ENCODE data around the gene NUMA1. TPM values are rescaled to one million over a fixed set of nuclear protein-coding genes. Genes with fewer than 3 reads are reported as not detected.

The NUMA1 gene
- total RNA-seq, 3 donors from 2014 or later = 173 to 301 (median 248) TPM

DNA sequence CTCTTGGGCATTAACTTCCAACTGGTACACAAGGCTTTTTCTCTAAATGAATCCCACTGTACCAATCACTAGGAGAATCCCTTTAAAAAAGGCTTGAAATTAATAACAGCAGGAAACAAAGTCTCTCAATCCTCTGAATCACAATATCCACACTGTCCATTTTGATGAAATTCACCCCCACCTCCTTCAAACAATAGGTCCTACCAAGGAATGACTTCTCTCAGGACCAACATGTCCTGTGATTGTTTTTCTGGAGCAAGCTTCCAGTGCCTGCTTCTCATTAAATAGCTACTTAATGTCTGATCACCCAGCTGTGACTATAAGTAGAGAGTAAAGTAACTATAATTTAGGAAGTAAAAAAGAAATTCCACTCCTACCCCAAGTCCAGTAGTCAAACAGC, 13.1 kb downstream of the NUMA1 start:
- Histone ChIP-seq H3K9me3 (no peaks in the 10 kb centered on the region), H3K4me3 (no peak overlapping the region), H3K4me1 (ENCODE audit: low read depth) (peaks cover 31% of the 10 kb centered on the region), H3K36me3 (ENCODE audit: low read depth) (no peaks in the 10 kb centered on the region)
- TF ChIP-seq, protein P1, sequence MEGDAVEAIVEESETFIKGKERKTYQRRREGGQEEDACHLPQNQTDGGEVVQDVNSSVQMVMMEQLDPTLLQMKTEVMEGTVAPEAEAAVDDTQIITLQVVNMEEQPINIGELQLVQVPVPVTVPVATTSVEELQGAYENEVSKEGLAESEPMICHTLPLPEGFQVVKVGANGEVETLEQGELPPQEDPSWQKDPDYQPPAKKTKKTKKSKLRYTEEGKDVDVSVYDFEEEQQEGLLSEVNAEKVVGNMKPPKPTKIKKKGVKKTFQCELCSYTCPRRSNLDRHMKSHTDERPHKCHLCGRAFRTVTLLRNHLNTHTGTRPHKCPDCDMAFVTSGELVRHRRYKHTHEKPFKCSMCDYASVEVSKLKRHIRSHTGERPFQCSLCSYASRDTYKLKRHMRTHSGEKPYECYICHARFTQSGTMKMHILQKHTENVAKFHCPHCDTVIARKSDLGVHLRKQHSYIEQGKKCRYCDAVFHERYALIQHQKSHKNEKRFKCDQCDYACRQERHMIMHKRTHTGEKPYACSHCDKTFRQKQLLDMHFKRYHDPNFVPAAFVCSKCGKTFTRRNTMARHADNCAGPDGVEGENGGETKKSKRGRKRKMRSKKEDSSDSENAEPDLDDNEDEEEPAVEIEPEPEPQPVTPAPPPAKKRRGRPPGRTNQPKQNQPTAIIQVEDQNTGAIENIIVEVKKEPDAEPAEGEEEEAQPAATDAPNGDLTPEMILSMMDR (IDR thresholded peaks at IDR 0.05) = no peak
- DNase-seq (no peak), ATAC-seq (no peak)
- intact Hi-C loops (cut with DNase I, micrococcal nuclease) = no loop called here

DNA sequence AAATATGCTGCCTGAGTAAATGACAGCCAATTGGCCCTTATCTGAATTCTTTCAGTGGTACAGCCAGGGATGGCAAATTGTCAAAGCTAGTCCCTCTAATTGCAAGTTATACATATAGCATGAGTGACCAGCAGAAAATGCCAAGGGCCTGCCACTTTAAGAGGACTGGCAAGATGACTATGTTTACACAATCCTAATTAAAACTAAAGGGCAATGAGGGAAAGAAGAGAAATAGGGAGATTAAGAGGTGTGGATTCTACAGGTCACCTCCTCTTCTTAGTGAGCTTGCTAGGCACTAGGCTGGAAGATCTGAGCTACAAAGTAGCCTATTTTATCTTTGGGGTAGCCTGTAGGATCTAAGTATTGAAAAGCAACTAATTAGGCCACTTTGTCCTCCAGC, 13.5 kb downstream of the NUMA1 start:
- peak in 1 of 3 donors; percentile 39 for DNase-seq
- Histone ChIP-seq H3K36me3 (ENCODE audit: low read depth) (no peaks in the 10 kb centered on the region), H3K4me3 (no peak overlapping the region), H3K4me1 (ENCODE audit: low read depth) (peaks cover 31% of the 10 kb centered on the region), H3K9me3 (no peaks in the 10 kb centered on the region)
- intact Hi-C loops (cut with DNase I, micrococcal nuclease) = no loop called here
- TF ChIP-seq, protein P1 (IDR thresholded peaks at IDR 0.05) = no peak
- ATAC-seq = peak; percentile 62

DNA sequence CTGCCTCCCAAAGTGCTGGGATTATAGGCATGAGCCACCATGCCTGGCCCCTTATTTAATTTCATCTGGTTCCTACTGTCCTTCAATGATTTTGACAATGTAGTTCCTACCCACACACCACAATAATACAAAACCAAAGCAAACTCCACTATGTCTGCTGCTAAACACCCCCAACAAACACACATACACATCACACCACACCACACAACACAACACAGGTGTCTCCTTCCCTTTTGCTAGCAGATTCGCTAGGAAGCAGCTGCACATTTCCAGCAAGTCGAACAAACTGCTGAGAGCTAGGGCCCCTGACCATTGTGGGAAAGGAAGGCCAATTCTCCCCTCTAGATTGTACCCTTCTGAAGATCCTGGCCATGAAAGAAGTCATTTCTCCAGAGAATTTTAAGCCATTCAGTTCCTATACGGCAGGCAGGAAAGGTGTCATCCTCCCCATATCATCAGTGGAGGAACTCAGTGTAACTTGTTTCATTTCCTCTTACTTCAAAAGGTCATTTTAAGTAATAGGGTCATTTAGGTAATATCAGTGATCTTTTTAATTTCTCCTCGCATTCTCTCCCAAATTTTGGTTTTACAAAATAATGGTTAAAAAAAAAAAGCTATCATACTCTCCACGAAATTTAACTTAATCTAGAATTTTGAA, 18.5 kb downstream of the NUMA1 start:
- Histone ChIP-seq H3K4me3 (no peak overlapping the region), H3K4me1 (ENCODE audit: low read depth) (peaks cover 6% of the 10 kb centered on the region), H3K9me3 (no peaks in the 10 kb centered on the region), H3K36me3 (ENCODE audit: low read depth) (no peaks in the 10 kb centered on the region)
- ATAC-seq = no peak
- intact Hi-C loops (cut with DNase I, micrococcal nuclease) = no loop called here
- TF ChIP-seq, protein P1 (IDR thresholded peaks at IDR 0.05) = no peak
- no peak for DNase-seq

DNA sequence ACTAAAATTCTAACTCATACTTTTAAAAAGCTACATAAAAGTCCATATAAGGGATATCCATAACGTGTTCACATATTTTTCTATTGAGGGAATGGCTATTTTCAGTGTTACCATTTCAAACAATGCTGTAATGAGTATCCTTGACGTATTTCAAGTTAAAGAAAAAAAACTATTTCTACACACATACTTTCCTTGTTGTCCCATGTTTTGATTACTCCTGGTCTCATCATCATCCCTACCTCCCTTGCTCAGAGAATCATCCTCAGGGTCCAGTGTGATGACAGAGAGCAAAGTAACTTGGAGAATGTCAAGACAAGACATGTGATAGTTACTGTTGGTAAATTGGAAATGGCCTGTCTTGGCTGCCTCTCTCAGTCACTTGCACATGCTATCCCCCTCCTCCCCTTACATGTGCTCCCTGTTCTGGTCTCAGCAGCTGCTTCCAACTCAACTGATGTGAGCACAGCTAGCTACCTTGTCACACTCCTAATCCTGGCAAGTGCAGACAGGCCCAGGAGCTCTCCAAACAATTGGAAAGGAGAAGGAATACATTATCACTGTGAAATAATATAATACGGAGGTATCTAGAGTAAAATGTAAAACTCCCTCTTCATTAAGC, 21.8 kb downstream of the NUMA1 start:
- DNase-seq = no peak
- TF ChIP-seq, protein P1 (IDR thresholded peaks at IDR 0.05) = no peak
- no peaks in the 10 kb centered on the region for H3K36me3 ChIP-seq (ENCODE audit: low read depth)
- H3K4me1 ChIP-seq (ENCODE audit: low read depth) = no peaks in the 10 kb centered on the region
- intact Hi-C loops (cut with DNase I, micrococcal nuclease) = no loop called here
- no peaks in the 10 kb centered on the region for H3K9me3 ChIP-seq
- ATAC-seq = no peak
- no peak overlapping the region for H3K4me3 ChIP-seq

DNA sequence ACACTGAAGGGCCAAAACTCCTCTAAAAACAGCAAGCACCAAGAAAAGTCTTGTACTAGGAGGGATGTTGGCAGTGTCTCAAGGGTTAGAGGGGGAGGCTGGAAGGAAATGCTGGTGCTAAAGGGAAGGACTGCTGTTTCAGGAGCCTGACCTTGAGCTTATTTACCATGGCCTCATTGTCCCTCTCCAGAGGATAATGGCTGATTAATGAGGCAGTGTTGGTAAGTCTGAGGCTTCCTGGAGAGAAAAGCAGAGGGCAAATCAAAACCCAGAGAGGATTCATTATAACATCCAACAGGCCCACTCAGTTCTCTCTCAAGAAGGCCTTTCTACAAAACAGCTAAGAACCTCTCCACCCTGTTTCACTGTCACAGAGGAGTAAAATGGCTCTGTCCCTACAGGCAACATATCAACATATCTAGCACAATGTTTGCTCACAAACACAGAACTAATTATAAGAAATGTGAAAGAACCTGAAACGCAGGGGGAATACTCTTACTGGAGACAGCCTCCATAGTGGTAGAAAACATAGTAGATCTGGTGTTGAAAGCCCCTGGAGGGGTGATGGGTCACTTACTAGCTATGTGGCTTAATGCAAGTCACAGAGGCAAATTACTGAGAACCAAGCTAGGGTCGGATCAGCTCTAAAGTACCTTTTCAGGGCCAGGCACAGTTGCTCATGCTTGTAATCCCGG, 31.4 kb downstream of the NUMA1 start:
- no peaks in the 10 kb centered on the region for H3K36me3 ChIP-seq (ENCODE audit: low read depth)
- TF ChIP-seq, protein P1 (IDR thresholded peaks at IDR 0.05) = no peak
- no peak for ATAC-seq
- no peak overlapping the region for H3K4me3 ChIP-seq
- intact Hi-C loops (cut with DNase I, micrococcal nuclease) = no loop called here
- DNase-seq = no peak
- peaks cover 3% of the 10 kb centered on the region for H3K4me1 ChIP-seq (ENCODE audit: low read depth)
- H3K9me3 ChIP-seq = no peaks in the 10 kb centered on the region

Data from mucosa of descending colon (tissue), 3 donors.